ENCODE results near the gene SYVN1.

Gene SYVN1

GRCh38 chr11:65103476-65103875 lies 30.8 kb downstream of the SYVN1 start:
- Histone ChIP-seq H3K4me3 (ENCODE audit: low read depth, low read length) (peak overlapping the region; percentile 11), H3K27me3 (ENCODE audit: control insufficient read depth, insufficient read depth, low read length) (no peaks in the 10 kb centered on the region), H3K27ac (peak overlapping the region; percentile 74), H3K4me2 (ENCODE audit: low read length) (peak overlapping the region; percentile 31), H2AFZ (no peak overlapping the region), H3K79me2 (peaks cover 7% of the 10 kb centered on the region), H3K36me3 (ENCODE audit: control insufficient read depth, insufficient read depth, low read length) (no peaks in the 10 kb centered on the region), H3K9ac (no peak overlapping the region), H3K9me3 (ENCODE audit: control insufficient read depth, low read length) (no peaks in the 10 kb centered on the region), H3K4me1 (peaks cover 6% of the 10 kb centered on the region)
- no peak for TF ChIP-seq CTCF (IDR thresholded peaks at IDR 0.05)

- no peaks in the 10 kb centered on the region for H3K36me3 ChIP-seq (ENCODE audit: control insufficient read depth, insufficient read depth, low read length)
- H3K4me3 ChIP-seq (ENCODE audit: low read depth, low read length), result no peak overlapping the region
- no peak overlapping the region for H3K27ac ChIP-seq
- H3K4me1 ChIP-seq, result peaks cover 6% of the 10 kb centered on the region
- no peaks in the 10 kb centered on the region for H3K9me3 ChIP-seq (ENCODE audit: control insufficient read depth, low read length)
- TF ChIP-seq CTCF (IDR thresholded peaks at IDR 0.05), result no peak
- no peak overlapping the region for H3K9ac ChIP-seq
- H2AFZ ChIP-seq, result no peak overlapping the region
- H3K27me3 ChIP-seq (ENCODE audit: control insufficient read depth, insufficient read depth, low read length), result no peaks in the 10 kb centered on the region
- peaks cover 9% of the 10 kb centered on the region for H3K79me2 ChIP-seq
- no peak overlapping the region for H3K4me2 ChIP-seq (ENCODE audit: low read length)
Measured at GRCh38 chr11:65102142-65103095, 31.9 kb downstream of the SYVN1 start.

- no peaks in the 10 kb centered on the region for H3K9me3 ChIP-seq (ENCODE audit: control insufficient read depth, low read length)
- H3K36me3 ChIP-seq (ENCODE audit: control insufficient read depth, insufficient read depth, low read length), result no peaks in the 10 kb centered on the region
- no peak overlapping the region for H2AFZ ChIP-seq
- H3K79me2 ChIP-seq, result peaks cover 15% of the 10 kb centered on the region
- H3K27me3 ChIP-seq (ENCODE audit: control insufficient read depth, insufficient read depth, low read length), result no peaks in the 10 kb centered on the region
- H3K4me1 ChIP-seq, result peaks cover 10% of the 10 kb centered on the region
- H3K4me3 ChIP-seq (ENCODE audit: low read depth, low read length), result no peak overlapping the region
- TF ChIP-seq CTCF (IDR thresholded peaks at IDR 0.05), result no peak
- no peak overlapping the region for H3K27ac ChIP-seq
- no peak overlapping the region for H3K9ac ChIP-seq
- no peak overlapping the region for H3K4me2 ChIP-seq (ENCODE audit: low read length)
Measured at GRCh38 chr11:65100674-65101350, 33.5 kb downstream of the SYVN1 start.

GRCh38 chr11:65096926-65097325 lies 37.4 kb downstream of the SYVN1 start:
- Histone ChIP-seq H3K79me2 (peaks cover 15% of the 10 kb centered on the region), H3K9ac (no peak overlapping the region), H3K27me3 (ENCODE audit: control insufficient read depth, insufficient read depth, low read length) (no peaks in the 10 kb centered on the region), H2AFZ (peak overlapping the region; percentile 99), H3K4me3 (ENCODE audit: low read depth, low read length) (peak overlapping the region; percentile 46), H3K9me3 (ENCODE audit: control insufficient read depth, low read length) (no peaks in the 10 kb centered on the region), H3K4me2 (ENCODE audit: low read length) (peak overlapping the region; percentile 76), H3K27ac (peak overlapping the region; percentile 91), H3K36me3 (ENCODE audit: control insufficient read depth, insufficient read depth, low read length) (no peaks in the 10 kb centered on the region), H3K4me1 (peaks cover 7% of the 10 kb centered on the region)
- no peak for TF ChIP-seq CTCF (IDR thresholded peaks at IDR 0.05)

Data from parathyroid adenoma (tissue), 2 donors.